Neuron (in vitro differentiated cells): ENCODE measurements around the gene CST3.
"Not testable (repeated sequence)": the region's sequence is repeated elsewhere in the genome, so short reads cannot be mapped to it uniquely, and the experiment has no call there.

Experiments used
- H2AFZ ChIP-seq: one replicate; pipeline ENCODE4 v1.6.1; 2013; ENCODE audit warnings: low read depth, mild to moderate bottlenecking, inconsistent platforms, low read length, moderate library complexity
- H3K27me3 ChIP-seq: one replicate; pipeline ENCODE4 v1.6.1; 2013; ENCODE audit warnings: low read length; ENCODE audit not compliant: insufficient read depth
- H3K36me3 ChIP-seq: one replicate; pipeline ENCODE4 v1.6.1; 2013; ENCODE audit warnings: low read length; ENCODE audit not compliant: insufficient read depth
- H3K4me1 ChIP-seq: one replicate; pipeline ENCODE4 v1.6.1; 2013; ENCODE audit warnings: low read length; ENCODE audit not compliant: insufficient read depth
- H3K4me3 ChIP-seq: 2 replicates; pipeline ENCODE4 v1.5.1; 2013; ENCODE audit warnings: mild to moderate bottlenecking, low read length, moderate library complexity
- H3K9me3 ChIP-seq: one replicate; pipeline ENCODE4 v1.6.1; 2013; ENCODE audit warnings: low read length

Gene CST3

GRCh38 chr20:23669866-23670265, 32.1 kb upstream of the CST3 start:
- H3K4me1 ChIP-seq = no peaks in the 10 kb centered on the region
- no peaks in the 10 kb centered on the region for H3K36me3 ChIP-seq
- no peaks in the 10 kb centered on the region for H3K27me3 ChIP-seq
- no peak overlapping the region for H3K4me3 ChIP-seq
- no peak overlapping the region for H2AFZ ChIP-seq
- no peaks in the 10 kb centered on the region for H3K9me3 ChIP-seq

GRCh38 chr20:23669327-23669726, 31.6 kb upstream of the CST3 start:
- Histone ChIP-seq H3K9me3 (no peaks in the 10 kb centered on the region), H3K4me1 (no peaks in the 10 kb centered on the region), H3K4me3 (no peak overlapping the region), H3K36me3 (no peaks in the 10 kb centered on the region), H2AFZ (no peak overlapping the region), H3K27me3 (no peaks in the 10 kb centered on the region)

DNA sequence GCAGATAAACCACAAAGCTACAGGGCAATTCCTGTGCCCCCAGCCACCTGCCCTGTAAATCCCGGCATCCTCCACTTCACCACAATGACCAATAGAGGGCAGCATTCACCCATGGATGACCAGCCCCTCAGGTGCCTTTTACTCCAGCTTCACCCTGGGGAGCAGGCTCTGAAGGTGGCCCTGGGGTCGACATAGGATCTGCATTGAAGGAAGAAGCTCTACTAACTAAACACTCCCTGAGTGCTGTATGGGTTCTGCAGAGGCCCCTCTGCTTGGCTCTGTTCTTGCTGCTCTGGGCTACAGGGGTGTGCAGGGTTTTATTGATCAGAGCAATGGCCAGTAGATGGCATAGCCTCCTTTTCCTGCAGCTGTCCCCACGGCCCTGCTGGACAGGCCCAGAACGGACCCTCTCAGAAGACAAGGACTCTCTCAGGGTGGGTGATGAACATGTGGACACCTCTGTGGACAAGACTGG, 30.8 kb upstream of the CST3 start:
- Histone ChIP-seq H3K9me3 (no peaks in the 10 kb centered on the region), H3K36me3 (no peaks in the 10 kb centered on the region), H3K27me3 (no peaks in the 10 kb centered on the region), H3K4me3 (no peak overlapping the region), H3K4me1 (no peaks in the 10 kb centered on the region), H2AFZ (no peak overlapping the region)

- H3K27me3 ChIP-seq = no peaks in the 10 kb centered on the region
- H3K4me1 ChIP-seq = no peaks in the 10 kb centered on the region
- no peak overlapping the region for H3K4me3 ChIP-seq
- no peaks in the 10 kb centered on the region for H3K9me3 ChIP-seq
- no peaks in the 10 kb centered on the region for H3K36me3 ChIP-seq
- H2AFZ ChIP-seq = no peak overlapping the region
Observed at GRCh38 chr20:23667666-23668065, 29.9 kb upstream of the CST3 start.

DNA sequence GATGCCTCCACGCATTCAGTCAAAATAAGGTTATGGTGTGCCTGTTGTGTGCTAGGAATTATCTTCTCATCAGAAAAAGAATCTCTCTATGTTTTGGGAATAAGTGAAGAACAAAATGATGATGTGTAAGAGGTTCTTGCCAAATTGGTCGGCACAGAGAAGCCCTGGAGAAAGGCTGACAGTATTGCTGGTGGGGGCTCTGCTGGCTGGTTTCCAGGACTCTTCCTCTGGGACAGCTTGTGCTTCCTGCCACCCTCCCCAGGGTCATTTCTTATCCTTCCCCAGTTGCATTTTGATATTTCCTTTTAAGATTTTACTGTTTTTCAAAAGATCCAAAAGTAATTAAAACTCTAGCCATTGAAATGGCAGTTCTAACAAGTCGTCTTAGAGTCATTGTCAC, 28.9 kb upstream of the CST3 start:
- no peaks in the 10 kb centered on the region for H3K36me3 ChIP-seq
- H3K27me3 ChIP-seq = no peaks in the 10 kb centered on the region
- no peaks in the 10 kb centered on the region for H3K4me1 ChIP-seq
- no peaks in the 10 kb centered on the region for H3K9me3 ChIP-seq
- H3K4me3 ChIP-seq = no peak overlapping the region
- no peak overlapping the region for H2AFZ ChIP-seq

- Histone ChIP-seq H3K4me3 (no peak overlapping the region), H3K4me1 (no peaks in the 10 kb centered on the region), H3K9me3 (no peaks in the 10 kb centered on the region), H2AFZ (no peak overlapping the region), H3K27me3 (no peaks in the 10 kb centered on the region), H3K36me3 (no peaks in the 10 kb centered on the region)
Observed at GRCh38 chr20:23666189-23666588, 28.4 kb upstream of the CST3 start.

GRCh38 chr20:23664954-23665353, 27.2 kb upstream of the CST3 start:
- no peaks in the 10 kb centered on the region for H3K9me3 ChIP-seq
- H2AFZ ChIP-seq = no peak overlapping the region
- no peaks in the 10 kb centered on the region for H3K36me3 ChIP-seq
- no peak overlapping the region for H3K4me3 ChIP-seq
- H3K4me1 ChIP-seq = no peaks in the 10 kb centered on the region
- H3K27me3 ChIP-seq = no peaks in the 10 kb centered on the region

GRCh38 chr20:23664046-23664445, 26.3 kb upstream of the CST3 start:
- H3K9me3 ChIP-seq, H3K36me3 ChIP-seq, H3K4me1 ChIP-seq, H3K27me3 ChIP-seq, H2AFZ ChIP-seq, H3K4me3 ChIP-seq: not testable (repeated sequence)

DNA sequence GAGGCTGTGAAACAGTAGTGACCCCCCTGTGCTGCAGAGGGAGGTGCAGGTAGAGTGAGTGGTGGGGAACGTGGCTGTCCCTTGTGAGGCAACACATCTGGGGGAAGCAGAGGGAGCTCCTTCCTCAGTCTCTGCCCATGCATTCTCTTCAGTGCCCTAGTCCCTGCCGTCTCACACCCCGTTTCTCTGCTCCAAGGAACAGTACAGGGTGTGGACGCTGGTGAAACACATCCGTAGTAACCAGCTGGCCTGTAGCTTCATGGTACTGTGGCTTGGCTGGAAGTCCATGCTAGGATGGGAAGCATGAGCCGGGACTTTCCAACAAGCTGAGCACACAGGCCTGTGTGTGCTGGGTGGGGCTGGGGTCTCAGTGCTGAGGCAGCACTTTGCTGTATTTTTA, 25.4 kb upstream of the CST3 start:
- Histone ChIP-seq H3K36me3 (no peaks in the 10 kb centered on the region), H3K4me1 (no peaks in the 10 kb centered on the region), H3K27me3 (no peaks in the 10 kb centered on the region), H2AFZ (no peak overlapping the region), H3K4me3 (no peak overlapping the region), H3K9me3 (no peaks in the 10 kb centered on the region)

- Histone ChIP-seq H3K9me3 (no peaks in the 10 kb centered on the region), H3K4me1 (no peaks in the 10 kb centered on the region), H3K27me3 (peaks cover under 1% of the 10 kb centered on the region)
Observed at GRCh38 chr20:23662276-23662870, 24.6 kb upstream of the CST3 start.

DNA sequence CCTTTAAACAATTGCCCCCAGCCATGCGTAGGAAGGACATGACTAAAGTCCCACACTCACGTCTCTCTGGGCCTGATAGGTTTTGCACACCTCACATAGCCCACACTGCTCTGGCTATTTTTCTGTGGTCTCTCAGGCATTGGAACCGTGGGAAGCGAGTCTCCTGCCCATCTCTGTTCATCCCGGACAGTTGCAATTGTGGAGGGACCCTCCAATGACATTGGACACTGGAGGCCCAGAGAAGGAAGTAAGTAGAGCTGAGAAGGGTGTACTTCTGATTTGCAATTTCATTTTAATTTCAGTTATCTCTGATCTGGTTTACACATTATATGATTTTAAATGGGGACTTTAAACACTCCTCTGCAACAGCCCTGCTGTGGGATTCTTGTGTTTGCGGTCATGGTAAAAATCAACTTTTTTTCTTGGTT, 23.3 kb upstream of the CST3 start:
- Histone ChIP-seq H3K9me3 (no peaks in the 10 kb centered on the region), H3K27me3 (peaks cover 9% of the 10 kb centered on the region), H3K4me1 (no peaks in the 10 kb centered on the region), H2AFZ (no peak overlapping the region), H3K36me3 (no peaks in the 10 kb centered on the region), H3K4me3 (no peak overlapping the region)

More at GRCh38 chr20:23662276-23662870, 24.6 kb upstream of the CST3 start:
- no peak overlapping the region for H2AFZ ChIP-seq
- H3K4me3 ChIP-seq = no peak overlapping the region
- no peaks in the 10 kb centered on the region for H3K36me3 ChIP-seq

- H2AFZ ChIP-seq = no peak overlapping the region
- H3K27me3 ChIP-seq = peaks cover 16% of the 10 kb centered on the region
- H3K9me3 ChIP-seq = no peaks in the 10 kb centered on the region
- no peaks in the 10 kb centered on the region for H3K36me3 ChIP-seq
- no peaks in the 10 kb centered on the region for H3K4me1 ChIP-seq
- H3K4me3 ChIP-seq = no peak overlapping the region
Observed at GRCh38 chr20:23659989-23660837, 22.5 kb upstream of the CST3 start.

DNA sequence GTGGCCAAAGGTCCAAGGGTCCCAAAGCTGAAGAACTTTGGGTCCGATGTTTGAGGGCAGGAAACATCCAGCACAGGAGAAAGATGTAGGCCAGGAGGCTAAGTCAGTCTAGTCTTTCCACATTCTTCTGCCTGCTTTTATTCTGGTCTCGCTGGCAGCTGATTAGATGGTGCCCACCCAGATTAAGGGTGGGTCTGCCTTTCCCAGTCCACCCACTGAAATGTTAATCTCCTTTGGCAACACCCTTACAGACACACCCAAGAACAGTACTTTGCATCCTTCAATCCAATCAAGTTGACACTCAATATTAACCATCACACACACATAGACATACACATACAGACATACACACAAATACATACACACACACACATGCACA, 21.8 kb upstream of the CST3 start:
- not testable (repeated sequence) for H3K36me3 ChIP-seq, H3K4me3 ChIP-seq, H3K9me3 ChIP-seq, H3K4me1 ChIP-seq, H2AFZ ChIP-seq
- H3K27me3 ChIP-seq = peaks cover 20% of the 10 kb centered on the region
